GM19240 (cell line): ENCODE results near the gene SLAMF9.

ENCODE experiments used
- DNase-seq: peaks from one replicate; pipeline ENCODE4 v3.0.0; 2011; ENCODE audit warnings: low spot score; ENCODE audit not compliant: insufficient read length

SLAMF9 gene

GRCh38 chr1:159934136-159935039 lies 19.6 kb downstream of the SLAMF9 start:
- DNase-seq: no peak

DNA sequence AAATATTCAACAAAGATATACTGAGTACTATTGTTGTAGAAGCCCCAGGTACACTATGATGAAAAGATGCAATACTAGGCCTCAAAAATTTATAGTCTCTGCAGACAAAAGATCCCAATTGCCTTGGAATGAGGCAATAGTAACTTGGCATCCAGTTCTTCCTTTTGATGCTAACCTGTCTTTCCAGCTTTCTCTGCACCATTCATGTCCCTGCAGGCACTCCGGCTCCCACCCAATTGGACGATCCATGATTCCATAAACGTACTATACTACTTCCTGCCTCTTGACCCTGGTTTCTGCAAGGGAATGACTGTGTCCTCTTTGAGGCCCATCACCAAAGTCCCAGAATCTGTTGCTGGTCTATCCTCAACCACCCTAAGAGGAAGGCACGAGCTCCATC lies 20.7 kb downstream of the SLAMF9 start:
- DNase-seq: no peak

DNA sequence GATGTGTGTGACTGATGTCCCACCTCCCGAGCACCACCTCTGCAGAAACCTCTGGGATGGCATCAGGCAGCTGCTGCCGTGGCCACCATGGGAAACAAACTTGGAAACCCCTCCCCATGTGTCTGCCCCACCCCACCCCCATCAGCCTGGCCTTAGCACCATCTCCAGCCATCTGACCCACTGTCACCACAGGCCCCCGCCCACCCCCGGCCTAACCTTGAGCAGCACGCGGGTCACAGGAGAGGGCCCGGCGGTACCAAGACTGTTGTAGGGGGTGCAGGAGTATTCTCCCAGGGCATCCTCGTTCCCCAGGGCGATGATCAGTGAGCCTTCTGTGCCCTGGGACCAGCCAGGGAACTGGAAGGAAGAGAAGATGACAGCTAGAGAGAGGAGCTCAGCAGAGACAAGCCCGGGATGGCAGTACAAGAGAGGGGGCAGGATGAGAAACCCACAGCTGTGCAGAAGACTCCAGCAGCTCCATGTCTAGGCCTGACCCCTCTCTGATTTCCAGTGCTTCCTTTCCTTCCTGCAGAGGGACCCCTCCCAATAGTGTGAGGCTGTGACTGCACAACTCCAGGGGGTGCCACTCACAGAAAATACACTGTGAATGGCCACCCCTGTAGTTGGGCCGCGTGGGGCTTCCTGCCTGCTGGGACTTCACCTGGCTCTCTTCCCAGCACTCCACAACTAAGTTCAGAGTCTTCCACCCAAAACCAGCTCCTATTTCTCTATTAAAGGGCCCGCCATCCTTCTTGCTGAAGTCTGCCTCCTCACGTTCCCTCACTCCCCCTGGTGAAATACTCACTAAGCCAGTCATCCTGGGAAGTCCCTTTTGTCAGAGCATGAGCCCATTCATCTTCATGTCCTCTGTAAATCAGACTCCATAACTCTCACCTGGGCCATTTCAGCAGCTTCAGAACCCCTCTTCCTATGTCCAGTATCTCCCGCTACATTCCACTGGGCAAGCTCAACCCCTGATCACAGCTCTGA lies 21.4 kb downstream of the SLAMF9 start:
- no peak for DNase-seq

- no peak for DNase-seq
Measured at GRCh38 chr1:159931795-159932173, 22.3 kb downstream of the SLAMF9 start.

DNA sequence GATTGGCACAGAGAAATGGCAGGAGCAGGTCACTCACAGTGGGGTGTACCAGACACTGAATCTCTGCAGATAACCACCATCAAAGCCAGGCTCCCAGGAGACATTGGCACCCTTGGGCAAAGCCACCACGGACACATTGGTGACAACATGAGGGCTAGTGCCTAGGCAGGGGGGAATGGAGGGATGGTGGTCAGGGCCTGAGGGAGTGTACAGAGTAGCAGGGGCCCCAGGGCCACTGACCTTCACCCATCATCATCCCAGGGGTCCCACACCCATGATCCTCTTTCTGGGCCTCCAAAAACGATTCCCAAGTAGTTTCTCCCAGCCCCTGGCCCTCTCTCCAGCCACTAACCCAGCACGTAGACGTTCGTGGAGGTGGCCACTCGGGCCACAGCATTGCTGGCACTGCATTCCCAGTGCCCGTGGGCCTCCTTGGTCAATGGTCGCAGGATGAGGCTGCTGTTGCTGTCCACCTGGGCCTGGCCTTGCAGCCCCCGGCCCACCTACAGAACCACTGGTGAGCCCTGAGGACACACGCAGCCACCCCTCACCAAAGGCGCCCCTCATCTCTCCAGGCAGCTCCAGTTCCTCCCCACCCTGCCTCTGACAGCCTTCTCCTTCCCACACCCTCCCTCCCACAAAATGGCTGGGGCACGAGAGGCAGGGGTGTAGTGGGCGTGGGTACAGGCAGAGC lies 22.8 kb downstream of the SLAMF9 start:
- DNase-seq: no peak

DNA sequence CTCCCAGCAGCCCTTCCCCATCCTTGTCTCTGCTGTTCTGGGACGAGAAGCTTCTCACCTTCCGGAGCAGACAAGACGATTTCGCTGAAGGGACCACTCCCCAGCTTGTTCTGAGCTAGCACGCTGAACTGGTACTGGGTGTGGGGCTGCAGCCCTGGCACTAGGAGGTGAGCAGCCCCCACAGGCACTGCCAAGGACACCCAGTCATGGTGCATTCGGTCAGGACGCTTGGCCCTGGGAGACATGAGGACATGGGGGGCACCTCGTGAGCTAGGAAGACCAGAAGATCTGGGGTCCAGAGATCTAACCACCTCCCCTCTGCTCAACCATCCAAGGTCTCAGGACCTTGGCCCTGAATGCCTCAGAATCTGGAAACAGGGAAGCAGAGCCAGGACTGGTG lies 23.4 kb downstream of the SLAMF9 start:
- DNase-seq: no peak

GRCh38 chr1:159930216-159930615 lies 23.8 kb downstream of the SLAMF9 start:
- no peak for DNase-seq

GRCh38 chr1:159929155-159930051 lies 24.6 kb downstream of the SLAMF9 start:
- DNase-seq: no peak

DNA sequence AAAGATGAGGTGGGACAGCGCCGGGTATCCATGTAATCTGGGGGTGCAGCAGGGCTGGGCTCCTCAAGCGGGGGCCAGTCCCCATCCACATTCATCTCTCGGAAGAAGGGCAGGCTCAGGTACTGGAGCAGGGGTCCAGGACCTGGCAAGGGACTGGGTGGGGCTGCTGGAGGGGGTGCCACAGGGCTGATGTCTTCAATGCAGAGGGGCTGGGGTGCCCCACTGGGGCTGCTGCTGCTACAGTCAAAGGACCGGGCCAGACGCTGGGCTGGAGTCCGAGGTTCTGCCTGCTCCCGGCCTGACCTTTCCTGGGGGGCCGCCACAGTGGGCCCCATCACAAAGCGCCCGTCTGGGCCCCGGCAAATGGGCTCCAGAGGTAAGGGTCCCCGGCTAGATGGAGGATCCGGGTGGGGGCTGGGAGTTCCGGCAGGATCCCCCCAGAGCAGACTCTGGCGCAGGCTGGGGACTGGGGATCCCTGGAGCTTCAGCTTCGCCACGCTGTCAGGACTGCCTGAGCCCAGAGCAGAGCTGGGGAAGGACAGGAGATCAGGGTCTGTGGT lies 25.5 kb downstream of the SLAMF9 start:
- DNase-seq: no peak

- DNase-seq: no peak
Measured at GRCh38 chr1:159927849-159928431, 26.1 kb downstream of the SLAMF9 start.

GRCh38 chr1:159927211-159927848 lies 26.7 kb downstream of the SLAMF9 start:
- DNase-seq: no peak

GRCh38 chr1:159925719-159926078 lies 28.3 kb downstream of the SLAMF9 start:
- peak; percentile 57 for DNase-seq

GRCh38 chr1:159924791-159925718 lies 29.0 kb downstream of the SLAMF9 start, which contains the start of gene TAGLN2:
TAGLN2 (minus strand) TSS chr1:159925507; CDS start chr1:159920509, 4,998 bp downstream.
- DNase-seq: peak; percentile 99

DNA sequence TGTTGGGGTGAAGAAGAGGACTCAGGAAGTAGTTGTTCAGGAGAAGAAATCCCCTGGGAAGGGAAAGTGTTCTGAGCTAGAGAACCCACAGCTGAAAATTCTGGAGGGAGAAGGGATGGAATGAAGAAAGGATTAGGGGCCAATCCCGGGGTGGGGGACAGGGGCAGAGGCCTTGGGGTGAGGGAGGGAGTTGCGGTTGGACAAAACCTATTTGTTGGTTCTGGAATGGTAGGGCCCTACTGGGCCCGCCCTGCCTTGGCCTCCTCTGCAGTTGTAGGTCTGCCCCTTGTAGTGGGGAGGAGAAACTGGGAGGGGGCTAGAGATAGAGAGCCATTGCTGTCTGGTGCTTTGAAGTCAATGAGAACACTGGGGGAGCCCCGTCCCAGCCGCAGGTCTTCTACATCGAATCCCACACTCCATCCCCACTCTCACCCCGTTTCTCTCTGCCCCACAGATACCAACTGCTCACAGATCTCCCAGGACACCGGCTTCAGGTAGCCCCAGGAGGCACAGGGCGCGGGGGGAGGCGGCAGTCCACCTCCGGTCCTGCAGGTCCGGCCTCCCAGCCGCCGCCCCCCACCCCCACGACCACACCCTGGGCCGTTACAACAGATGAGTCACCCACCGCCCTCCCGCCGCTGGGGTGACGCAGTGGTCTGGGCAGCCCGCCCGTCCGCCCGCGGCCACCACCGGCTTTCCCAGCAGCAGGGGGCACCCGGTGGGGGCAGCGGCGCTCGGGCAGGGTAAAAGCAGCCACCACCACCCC lies 29.8 kb downstream of the SLAMF9 start:
- DNase-seq: no peak

DNA sequence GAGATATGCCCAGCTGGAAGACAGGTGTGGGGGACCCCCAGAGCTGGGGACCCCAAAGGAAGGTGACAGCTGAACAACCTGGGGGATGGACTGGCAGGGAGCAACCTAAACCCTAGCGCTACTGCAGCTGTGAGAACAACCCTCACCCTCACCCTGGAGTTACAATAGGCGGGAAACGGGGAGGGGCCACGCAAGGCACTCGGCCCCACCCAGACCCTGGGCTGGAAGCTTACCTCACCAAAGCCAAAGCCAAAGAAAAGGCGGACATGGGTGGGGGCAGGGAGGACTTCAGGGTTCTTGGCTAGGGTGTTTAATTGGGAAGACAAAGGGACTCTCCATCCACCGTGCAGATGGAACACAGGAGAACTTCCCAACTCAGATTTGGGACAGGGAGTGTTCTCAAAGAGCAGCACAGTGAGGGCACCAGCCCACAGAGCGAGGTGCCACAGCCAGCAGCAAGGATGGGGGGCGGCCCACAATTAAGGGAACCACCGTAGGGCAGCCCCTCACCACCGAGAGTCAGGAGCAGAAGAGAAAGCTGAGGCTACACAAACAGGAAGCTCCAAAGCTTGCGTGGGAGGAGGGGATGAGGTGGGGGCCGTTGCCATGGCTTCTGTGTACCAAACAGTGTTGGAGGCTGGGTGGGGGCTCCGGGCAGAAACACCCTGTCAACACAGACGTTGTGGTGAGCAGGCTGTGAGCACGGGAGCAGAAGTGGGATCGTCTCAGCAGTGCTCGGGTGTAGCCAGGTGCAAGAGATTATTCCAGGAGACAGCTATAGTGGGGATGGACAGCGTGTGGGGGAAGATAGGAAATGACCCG lies 30.6 kb downstream of the SLAMF9 start:
- DNase-seq: peak; percentile 62

GRCh38 chr1:159922511-159923202 lies 31.4 kb downstream of the SLAMF9 start:
- no peak for DNase-seq
